HG03575 (cell line): ENCODE results near the gene HSDL2.
"Not testable (repeated sequence)": the region's sequence is repeated elsewhere in the genome, so short reads cannot be mapped to it uniquely, and the experiment has no call there.

Experiments used
- ATAC-seq: cut with Tn5 transposase; IDR thresholded peaks from one replicate; pipeline ENCODE4 v1.9.1; 2021; ENCODE audit not compliant: unreplicated experiment, insufficient number of reproducible peaks, low FRiP score; ENCODE audit errors: extremely low read depth

HSDL2 gene

GRCh38 chr9:112387115-112387514, 7.2 kb downstream of the HSDL2 start:
- ATAC-seq, result no peak

- ATAC-seq, result not testable (repeated sequence)
Observed at GRCh38 chr9:112389897-112390296, 10.0 kb downstream of the HSDL2 start.

- not testable (repeated sequence) for ATAC-seq
Observed at GRCh38 chr9:112391936-112392560, 12.1 kb downstream of the HSDL2 start.

GRCh38 chr9:112393146-112393545, 13.2 kb downstream of the HSDL2 start:
- ATAC-seq, result not testable (repeated sequence)

GRCh38 chr9:112396416-112396815, 16.5 kb downstream of the HSDL2 start:
- ATAC-seq, result no peak

GRCh38 chr9:112396872-112397271, 17.0 kb downstream of the HSDL2 start:
- ATAC-seq, result no peak

GRCh38 chr9:112401175-112401815, 21.4 kb downstream of the HSDL2 start:
- no peak for ATAC-seq

GRCh38 chr9:112403614-112404201, 23.8 kb downstream of the HSDL2 start:
- no peak for ATAC-seq

- no peak for ATAC-seq
Observed at GRCh38 chr9:112404508-112404932, 24.6 kb downstream of the HSDL2 start.

GRCh38 chr9:112408275-112408674, 28.4 kb downstream of the HSDL2 start:
- ATAC-seq, result no peak

GRCh38 chr9:112408819-112409218, 28.9 kb downstream of the HSDL2 start:
- ATAC-seq, result no peak

- ATAC-seq, result no peak
Observed at GRCh38 chr9:112409758-112410157, 29.9 kb downstream of the HSDL2 start.

GRCh38 chr9:112411626-112412027, 31.7 kb downstream of the HSDL2 start:
- ATAC-seq, result no peak

GRCh38 chr9:112413728-112414127, 33.8 kb downstream of the HSDL2 start:
- not testable (repeated sequence) for ATAC-seq

GRCh38 chr9:112420208-112420607, 40.3 kb downstream of the HSDL2 start:
- no peak for ATAC-seq

- ATAC-seq, result no peak
Observed at GRCh38 chr9:112421771-112422222, 41.9 kb downstream of the HSDL2 start.

- no peak for ATAC-seq
Observed at GRCh38 chr9:112422417-112423148, 42.7 kb downstream of the HSDL2 start.

- ATAC-seq, result no peak
Observed at GRCh38 chr9:112430006-112430522, 50.2 kb downstream of the HSDL2 start.
